Measurements from ENCODE around the gene CWC25. TPM values are rescaled to one million over a fixed set of nuclear protein-coding genes. Genes with fewer than 3 reads are reported as not detected.

Gene CWC25
- total RNA-seq, 4 donors from 2014 or later: 24.2 to 49.8 (median 33.3) TPM

- H3K4me3 ChIP-seq (ENCODE audit: low read depth, poor library complexity, severe bottlenecking): peak overlapping the region; percentile 39
- 17 to 21% methylated on average over 14 of the region's 14 CpGs for WGBS, 2 donors
- intact Hi-C loops (cut with DNase I; ENCODE audit: low total_unique reads): loop anchor here (10.0 kb wide), 1 partner anchor 355 kb away; the partner anchor contains the start of gene PLXDC1
- DNase-seq (ENCODE audit: low spot score in 2 of 2): no peak
- no peak for TF ChIP-seq POLR2A (IDR thresholded peaks at IDR 0.05)
- TF ChIP-seq CTCF (IDR thresholded peaks at IDR 0.05): no peak
Measured at GRCh38 chr17:38800237-38800760, 24.8 kb downstream of the CWC25 start.

- intact Hi-C loops (cut with DNase I; ENCODE audit: low total_unique reads): loop anchor here (10.0 kb wide), 1 partner anchor 355 kb away; the partner anchor contains the start of gene PLXDC1
- H3K4me3 ChIP-seq (ENCODE audit: low read depth, poor library complexity, severe bottlenecking): peak within 1 kb of the TSS; percentile 58
- 0 to 1% methylated on average over 22 to 25 of the region's 76 CpGs for whole genome bisulfite sequencing, 2 donors
- TF ChIP-seq POLR2A (IDR thresholded peaks at IDR 0.05) (no peak), CTCF (IDR thresholded peaks at IDR 0.05) (no peak)
- DNase-seq (ENCODE audit: low spot score in 2 of 2): peak; percentile 92 to 98
Measured at GRCh38 chr17:38799501-38800236, 25.5 kb downstream of the CWC25 start, which contains the start of gene PIP4K2B. PIP4K2B (minus strand) TSS chr17:38799556; CDS start chr17:38799424, 132 bp downstream.

GRCh38 chr17:38798614-38799500 is 26.3 kb downstream of the CWC25 start:
- TF ChIP-seq POLR2A (IDR thresholded peaks at IDR 0.05) (no peak), CTCF (IDR thresholded peaks at IDR 0.05) (no peak)
- peak overlapping the region; percentile 58 for H3K4me3 ChIP-seq (ENCODE audit: low read depth, poor library complexity, severe bottlenecking)
- WGBS, 2 donors: 0 to 1% methylated on average over 17 to 33 of the region's 53 CpGs
- intact Hi-C loops (cut with DNase I; ENCODE audit: low total_unique reads): no loop called here
- peak; percentile 31 to 94 for DNase-seq (ENCODE audit: low spot score in 2 of 2)

GRCh38 chr17:38797828-38798227 is 27.3 kb downstream of the CWC25 start:
- TF ChIP-seq CTCF (IDR thresholded peaks at IDR 0.05): no peak
- TF ChIP-seq POLR2A (IDR thresholded peaks at IDR 0.05): no peak
- intact Hi-C loops (cut with DNase I; ENCODE audit: low total_unique reads): no loop called here
- H3K4me3 ChIP-seq (ENCODE audit: low read depth, poor library complexity, severe bottlenecking): no peak overlapping the region
- 64 to 71% methylated on average over 6 of the region's 6 CpGs for WGBS, 2 donors
- DNase-seq (ENCODE audit: low spot score in 2 of 2): no peak

- WGBS, 2 donors: 61 to 62% methylated on average over 5 of the region's 5 CpGs
- H3K4me3 ChIP-seq (ENCODE audit: low read depth, poor library complexity, severe bottlenecking): no peak overlapping the region
- no peak for DNase-seq (ENCODE audit: low spot score in 2 of 2)
- TF ChIP-seq POLR2A (IDR thresholded peaks at IDR 0.05): no peak
- no peak for TF ChIP-seq CTCF (IDR thresholded peaks at IDR 0.05)
- intact Hi-C loops (cut with DNase I; ENCODE audit: low total_unique reads): no loop called here
Measured at GRCh38 chr17:38797158-38797490, 28.0 kb downstream of the CWC25 start.
